Activated CD4-positive, alpha-beta T cell treated with anti-CD3 and anti-CD28 coated beads, Interleukin-2, amount 50 U/mL, for 24 hours (primary cell): ENCODE measurements around the gene KAZN.

Experiments used
- DNase-seq, 2 donors: peaks; one replicate each; pipeline ENCODE4 v3.0.0-alpha.2; 2020; ENCODE audit warnings: low read depth in 1 of 2, low spot score in 1 of 2

KAZN gene

GRCh38 chr1:14817223-14818170 is 219.0 kb downstream of the KAZN start:
- no peak for DNase-seq

- no peak for DNase-seq
Measured at GRCh38 chr1:14820295-14821085, 222.0 kb downstream of the KAZN start.

GRCh38 chr1:14822493-14822892 is 224.0 kb downstream of the KAZN start:
- no peak for DNase-seq

- DNase-seq: no peak
Measured at GRCh38 chr1:14822996-14823395, 224.5 kb downstream of the KAZN start.

GRCh38 chr1:14824314-14824915 is 225.9 kb downstream of the KAZN start:
- DNase-seq: no peak

- DNase-seq: no peak
Measured at GRCh38 chr1:14825396-14825795, 226.9 kb downstream of the KAZN start.

GRCh38 chr1:14826172-14826636 is 227.7 kb downstream of the KAZN start:
- no peak for DNase-seq

- DNase-seq: no peak
Measured at GRCh38 chr1:14826731-14827326, 228.3 kb downstream of the KAZN start.

GRCh38 chr1:14827870-14828269 is 229.4 kb downstream of the KAZN start:
- DNase-seq: no peak

GRCh38 chr1:14828665-14829064 is 230.2 kb downstream of the KAZN start:
- DNase-seq: no peak

- no peak for DNase-seq
Measured at GRCh38 chr1:14835725-14836124, 237.2 kb downstream of the KAZN start.

GRCh38 chr1:14836426-14837140 is 238.1 kb downstream of the KAZN start:
- no peak for DNase-seq

- no peak for DNase-seq
Measured at GRCh38 chr1:14840374-14840773, 241.9 kb downstream of the KAZN start.

GRCh38 chr1:14841456-14841855 is 243.0 kb downstream of the KAZN start:
- DNase-seq: no peak

GRCh38 chr1:14841951-14842350 is 243.5 kb downstream of the KAZN start:
- DNase-seq: no peak

- no peak for DNase-seq
Measured at GRCh38 chr1:14842361-14842760, 243.9 kb downstream of the KAZN start.

GRCh38 chr1:14842891-14843290 is 244.4 kb downstream of the KAZN start:
- DNase-seq: no peak

- no peak for DNase-seq
Measured at GRCh38 chr1:14843525-14843924, 245.0 kb downstream of the KAZN start.

GRCh38 chr1:14844356-14844755 is 245.9 kb downstream of the KAZN start:
- no peak for DNase-seq

GRCh38 chr1:14844923-14845617 is 246.6 kb downstream of the KAZN start:
- DNase-seq: no peak
